ENCODE measurements around the gene GOLGA8S.
"Not testable (repeated sequence)": the region's sequence is repeated elsewhere in the genome, so short reads cannot be mapped to it uniquely, and the experiment has no call there.

DNA sequence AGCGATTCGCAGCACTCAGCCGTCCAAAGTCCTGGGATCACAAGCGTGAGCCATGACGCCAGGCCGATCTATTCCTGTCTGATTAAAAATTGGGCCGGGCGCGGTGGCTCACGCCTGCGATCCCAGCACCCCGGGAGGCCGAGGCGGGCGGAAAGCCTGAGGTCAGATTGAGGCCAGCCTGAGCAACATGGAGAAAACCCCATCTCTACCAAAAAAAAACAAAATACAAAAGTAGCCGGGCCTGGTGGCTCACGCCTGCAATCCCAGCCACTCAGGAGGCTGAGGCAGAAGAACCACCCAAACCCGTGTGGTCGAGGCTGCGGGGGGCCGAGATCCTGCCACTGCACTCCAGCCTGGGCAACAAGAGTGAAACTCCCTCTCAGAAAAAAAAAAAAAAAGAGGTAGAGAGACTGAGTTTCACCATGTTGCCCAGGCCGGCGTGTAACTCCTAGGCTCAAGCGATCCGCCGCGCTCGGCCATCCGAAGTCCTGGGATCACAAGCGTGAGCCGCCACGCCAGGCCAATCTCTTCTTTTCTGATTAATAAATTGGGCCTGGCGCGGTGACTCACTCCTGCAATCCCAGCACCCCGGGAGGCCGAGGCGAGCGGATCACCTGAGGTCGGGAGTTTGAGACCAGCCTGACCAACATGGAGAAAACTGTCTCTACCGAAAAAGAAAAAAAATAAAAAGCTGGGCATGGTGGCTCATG is 18.5 kb downstream of the GOLGA8S start:
- not testable (repeated sequence) for TF ChIP-seq POLR2A, POLR2AphosphoS5 (IDR thresholded peaks at IDR 0.05; ENCODE audit: low read depth, low read length)
